Sciatic nerve (tissue), 2 donors: ENCODE data around the gene DLEC1. TPM values are rescaled to one million over a fixed set of nuclear protein-coding genes. Genes with fewer than 3 reads are reported as not detected.

ENCODE experiments used
- ATAC-seq: fragments of 200-7000 bp; cut with Tn5 transposase; one replicate; pipeline ENCODE4 v1.9.1; 2020; ENCODE audit warnings: mild to moderate bottlenecking, moderate library complexity
- DNase-seq: peaks from one replicate; pipeline ENCODE4 v3.0.0-alpha.2; 2020; ENCODE audit warnings: low spot score
- intact Hi-C: fragments of 100-400 bp; cut with DNase I; formaldehyde crosslinking; loops from one replicate; pipeline ENCODE4 v1.14.2; 2022
- total RNA-seq: library from RNA; stranded (reverse); fragmentation: NEBNext Ultra II Directional; extraction: Animal tissue kit (Norgen Biotek cat#: 25700); gene quantifications from one replicate; pipeline ENCODE4 v1.2.1, GENCODE V29; 2021
- donor health status: DM: no; HTN: no; CAD: no.
- donor health status: DM: no; HTN: no; CAD: no.

Gene DLEC1
- total RNA-seq, 1 donor from 2014 or later, result 4.8 TPM

- DNase-seq (peak; percentile 19), ATAC-seq (no peak)
- intact Hi-C loops, result no loop called here
Observed at GRCh38 chr3:38015984-38016383, 23.0 kb upstream of the DLEC1 start.

GRCh38 chr3:38016410-38016809 is 22.6 kb upstream of the DLEC1 start:
- DNase-seq (peak; percentile 51), ATAC-seq (no peak)
- intact Hi-C loops, result no loop called here

GRCh38 chr3:38016847-38017444 is 22.1 kb upstream of the DLEC1 start:
- no peak for DNase-seq

GRCh38 chr3:38017445-38018295 is 21.3 kb upstream of the DLEC1 start:
- ATAC-seq, result no peak
- DNase-seq, result peak; percentile 46
- intact Hi-C loops, result no loop called here

More at GRCh38 chr3:38016847-38017444, 22.1 kb upstream of the DLEC1 start:
- intact Hi-C loops, result no loop called here
- no peak for ATAC-seq

DNA sequence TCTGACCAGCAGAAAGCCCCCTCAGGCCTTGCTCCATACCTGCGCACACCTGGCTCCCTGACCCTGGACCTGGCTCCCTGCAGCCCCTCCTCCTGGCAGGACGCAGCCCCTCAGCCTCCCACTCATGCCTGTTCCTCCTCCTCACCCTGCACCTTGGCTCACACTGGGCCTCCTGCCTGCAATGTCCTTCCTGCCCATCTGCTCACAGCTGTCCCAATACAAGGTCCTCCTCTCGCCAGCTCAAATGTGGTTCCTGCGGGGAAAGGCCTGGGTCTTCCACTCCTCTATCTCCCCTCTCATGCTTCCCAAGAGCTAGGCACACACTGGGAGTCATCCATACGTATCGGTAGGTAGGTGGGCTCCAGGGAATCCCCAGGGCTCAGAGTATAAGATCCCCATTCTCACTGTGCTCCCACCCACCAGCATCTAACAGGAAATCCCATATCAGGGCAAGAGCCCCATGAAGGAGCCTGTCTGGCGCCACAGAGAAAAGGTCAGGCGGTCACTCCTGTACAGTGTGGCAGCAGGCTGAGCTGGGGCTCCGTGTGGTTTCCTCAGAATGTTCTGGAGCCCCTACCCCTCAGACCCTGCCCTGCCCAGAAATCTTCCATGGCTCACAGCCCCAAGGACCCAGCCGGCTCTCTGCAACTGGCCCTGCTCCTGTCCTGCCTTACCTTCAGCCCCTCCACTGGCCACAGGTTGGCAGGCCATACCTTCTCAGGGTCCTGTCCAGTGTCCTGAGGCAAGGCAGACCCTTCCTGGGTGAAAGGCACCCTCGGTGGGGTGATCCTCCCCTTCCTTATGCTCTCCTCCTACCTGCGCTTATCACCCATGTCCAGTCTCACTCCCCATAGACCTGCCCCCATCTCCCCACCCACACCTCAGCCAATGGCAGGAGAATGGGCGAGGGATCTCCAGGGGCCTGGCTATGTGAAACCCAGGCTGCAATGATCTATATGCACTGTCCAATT is 20.4 kb upstream of the DLEC1 start:
- ATAC-seq, result no peak
- DNase-seq, result peak; percentile 49
- intact Hi-C loops, result no loop called here

- DNase-seq, result peak; percentile 56
- intact Hi-C loops, result no loop called here
- no peak for ATAC-seq
Observed at GRCh38 chr3:38019658-38020341, 19.2 kb upstream of the DLEC1 start.

- ATAC-seq (no peak), DNase-seq (peak; percentile 30)
- intact Hi-C loops, result no loop called here
Observed at GRCh38 chr3:38020342-38020726, 18.7 kb upstream of the DLEC1 start.

GRCh38 chr3:38021196-38021595 is 17.8 kb upstream of the DLEC1 start:
- ATAC-seq (no peak), DNase-seq (peak; percentile 51)
- intact Hi-C loops, result no loop called here

GRCh38 chr3:38022301-38022700 is 16.7 kb upstream of the DLEC1 start:
- ATAC-seq, result no peak
- intact Hi-C loops, result no loop called here
- peak; percentile 51 for DNase-seq

DNA sequence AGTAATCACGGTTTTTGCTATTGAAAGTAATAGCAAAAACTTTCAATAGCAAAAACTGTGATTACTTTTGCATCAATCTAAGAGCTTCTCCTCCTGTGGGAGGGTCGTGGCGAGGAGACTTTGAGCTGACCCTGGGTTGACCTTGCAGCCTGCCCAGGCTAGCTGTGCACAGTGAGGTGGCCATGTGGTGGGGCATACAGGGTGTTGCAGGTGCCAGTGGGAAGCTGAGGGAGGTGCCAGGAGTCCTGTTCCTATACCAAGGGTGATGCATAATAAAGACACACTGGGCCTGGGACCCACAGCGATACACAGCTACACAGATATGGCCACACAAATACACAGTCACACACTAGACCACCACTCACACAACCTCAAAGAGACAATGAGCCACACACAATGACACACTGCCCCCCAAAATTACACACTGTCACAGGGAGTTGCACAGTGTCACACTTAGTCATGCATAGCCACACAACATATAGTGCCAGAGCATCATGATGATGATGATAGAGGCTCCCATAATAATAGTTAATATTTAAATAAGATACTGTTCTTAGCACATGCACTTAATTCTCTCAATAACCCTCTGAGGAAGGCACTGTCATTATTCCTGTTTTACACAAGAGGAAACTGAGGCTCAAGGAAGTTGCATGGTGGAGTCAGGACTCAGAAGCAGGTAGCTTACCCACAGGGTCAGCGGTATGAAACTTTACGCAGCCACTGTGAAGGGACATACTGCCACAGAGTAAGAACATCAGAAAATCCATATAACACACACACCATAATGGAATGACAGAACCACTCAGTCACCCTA is 15.9 kb upstream of the DLEC1 start:
- DNase-seq, result peak; percentile 55
- intact Hi-C loops, result no loop called here
- ATAC-seq, result no peak

DNA sequence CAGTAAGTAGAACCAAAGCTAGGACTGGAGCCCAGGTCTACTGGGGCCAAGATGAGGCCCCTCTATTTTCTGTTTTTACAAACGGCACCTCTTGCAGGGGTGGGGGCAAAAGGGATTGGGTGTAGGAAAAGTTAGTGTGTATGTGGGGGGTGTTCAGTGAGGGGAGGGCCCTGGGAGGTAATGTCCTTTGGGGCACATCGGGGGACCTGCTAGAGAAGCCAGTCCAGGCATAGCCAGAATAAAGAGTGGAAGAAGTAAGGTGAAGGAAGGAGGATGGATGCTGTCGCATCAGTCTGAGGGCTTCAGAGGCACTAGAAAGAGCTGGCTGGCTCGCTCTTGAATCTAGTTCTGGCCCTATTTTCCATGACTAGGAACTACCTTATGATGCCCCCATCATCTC is 12.2 kb upstream of the DLEC1 start:
- intact Hi-C loops, result no loop called here
- ATAC-seq, result no peak
- DNase-seq, result peak; percentile 35

- ATAC-seq (no peak), DNase-seq (peak; percentile 48)
- intact Hi-C loops, result no loop called here
Observed at GRCh38 chr3:38027466-38028465, 11.2 kb upstream of the DLEC1 start.

- DNase-seq (peak; percentile 66), ATAC-seq (peak; percentile 18)
- intact Hi-C loops, result no loop called here
Observed at GRCh38 chr3:38028621-38029361, 10.2 kb upstream of the DLEC1 start.

DNA sequence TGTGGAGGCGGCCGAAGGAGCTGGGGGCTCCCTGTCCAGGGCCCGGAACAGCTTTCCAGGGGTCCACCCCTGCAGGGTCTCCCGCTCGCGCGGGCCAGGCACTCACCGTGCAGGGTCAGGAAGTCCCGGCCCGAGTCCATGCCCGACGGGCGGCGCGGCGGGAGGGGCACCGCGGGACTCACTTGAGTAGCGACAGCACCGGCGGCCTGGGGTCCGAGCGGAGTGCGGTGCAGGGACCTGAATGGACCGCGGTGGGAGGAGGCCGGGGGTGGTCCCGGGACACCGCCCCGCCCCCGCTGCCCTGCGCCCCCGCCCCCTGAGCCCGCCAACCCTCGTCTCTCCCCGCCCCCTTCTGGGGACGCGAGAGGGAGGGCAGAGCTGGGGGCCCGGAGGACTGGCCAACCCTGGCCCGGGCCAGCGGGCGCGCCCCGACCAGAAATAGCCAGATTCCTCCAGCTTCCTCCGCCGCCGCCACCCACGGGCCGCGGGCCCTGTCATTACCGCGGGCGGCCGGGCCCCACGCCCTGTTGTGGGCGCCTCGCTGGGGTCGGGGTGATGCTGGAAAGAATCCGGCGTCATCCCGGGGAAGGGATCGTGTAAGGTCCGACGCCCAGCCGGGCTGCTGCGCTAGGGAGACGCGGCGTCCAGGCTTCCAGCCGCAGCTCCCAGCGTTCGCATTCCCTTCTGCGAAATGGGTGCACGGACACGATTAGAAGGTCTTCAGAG is 9.4 kb upstream of the DLEC1 start, which contains the start of gene PLCD1:
TSS of gene PLCD1 (minus strand) at position 243 of the 726 bp plus-strand sequence. CDS start at position 140, 103 bp downstream.
- intact Hi-C loops, result no loop called here
- DNase-seq, result peak; percentile 91
- ATAC-seq, result peak; percentile 73
